ENCODE data around the gene ETFB.
"Not testable (repeated sequence)": the region's sequence is repeated elsewhere in the genome, so short reads cannot be mapped to it uniquely, and the experiment has no call there.

Gene ETFB

GRCh38 chr19:51365965-51366388 is at the start of gene ETFB:
Gene ETFB (minus strand): TSS chr19:51366388. CDS start chr19:51366326, 62 bp downstream.
- no peak for DNase-seq (ENCODE audit: low read depth)
- no peak for TF ChIP-seq POLR2A (IDR thresholded peaks at IDR 0.05; ENCODE audit: extremely low read depth, insufficient read length)
- no peak for TF ChIP-seq MYC (IDR thresholded peaks at IDR 0.05; ENCODE audit: low read depth, low read length)
- TF ChIP-seq MAX (IDR thresholded peaks at IDR 0.05; ENCODE audit: low read depth, low read length) = peak; percentile 47; the same call in 1 of the 2 replicates
- TF ChIP-seq CTCF (IDR thresholded peaks at IDR 0.05; ENCODE audit: low read depth, low read length) = no peak

GRCh38 chr19:51415187-51415586 is 49.0 kb upstream of the ETFB start:
- DNase-seq (ENCODE audit: low read depth) = no peak
- TF ChIP-seq MAX (IDR thresholded peaks at IDR 0.05; ENCODE audit: low read depth, low read length) = no peak
- no peak for TF ChIP-seq CTCF (IDR thresholded peaks at IDR 0.05; ENCODE audit: low read depth, low read length)
- no peak for TF ChIP-seq POLR2A (IDR thresholded peaks at IDR 0.05; ENCODE audit: extremely low read depth, insufficient read length)
- TF ChIP-seq MYC (IDR thresholded peaks at IDR 0.05; ENCODE audit: low read depth, low read length) = no peak
- no peak overlapping the region for H3K4me3 ChIP-seq (ENCODE audit: low read depth, low read length)

More at GRCh38 chr19:51365965-51366388, at the start of gene ETFB:
- peak within 1 kb of the TSS; percentile 87 for H3K4me3 ChIP-seq (ENCODE audit: low read depth, low read length)

GRCh38 chr19:51410950-51411748 is 45.0 kb upstream of the ETFB start:
- TF ChIP-seq MAX (IDR thresholded peaks at IDR 0.05; ENCODE audit: low read depth, low read length) = no peak
- no peak for DNase-seq (ENCODE audit: low read depth)
- H3K4me3 ChIP-seq (ENCODE audit: low read depth, low read length) = no peak overlapping the region

- DNase-seq (ENCODE audit: low read depth) = peak; percentile 83
- no peak for TF ChIP-seq CTCF (IDR thresholded peaks at IDR 0.05; ENCODE audit: low read depth, low read length)
- TF ChIP-seq POLR2A (IDR thresholded peaks at IDR 0.05; ENCODE audit: extremely low read depth, insufficient read length) = no peak
- TF ChIP-seq MYC (IDR thresholded peaks at IDR 0.05; ENCODE audit: low read depth, low read length) = no peak
- TF ChIP-seq MAX (IDR thresholded peaks at IDR 0.05; ENCODE audit: low read depth, low read length) = no peak
- H3K4me3 ChIP-seq (ENCODE audit: low read depth, low read length) = no peak overlapping the region
These were observed 41.4 kb upstream of the ETFB start for GRCh38 chr19:51407511-51408131.

GRCh38 chr19:51402117-51402516 is 35.9 kb upstream of the ETFB start:
- H3K4me3 ChIP-seq (ENCODE audit: low read depth, low read length) = no peak overlapping the region
- TF ChIP-seq CTCF (IDR thresholded peaks at IDR 0.05; ENCODE audit: low read depth, low read length) (no peak), MYC (IDR thresholded peaks at IDR 0.05; ENCODE audit: low read depth, low read length) (no peak), POLR2A (IDR thresholded peaks at IDR 0.05; ENCODE audit: extremely low read depth, insufficient read length) (no peak), MAX (IDR thresholded peaks at IDR 0.05; ENCODE audit: low read depth, low read length) (no peak)
- DNase-seq (ENCODE audit: low read depth) = no peak

- not testable (repeated sequence) for DNase-seq (ENCODE audit: low read depth); H3K4me3 ChIP-seq (ENCODE audit: low read depth, low read length)
These were observed 33.7 kb upstream of the ETFB start for GRCh38 chr19:51399936-51400335.
